ENCODE measurements around the gene ACIN1. TPM values are rescaled to one million over a fixed set of nuclear protein-coding genes. Genes with fewer than 3 reads are reported as not detected.

ACIN1 gene
- total and polyA plus RNA-seq, 9 of the 15 experiments (the other 6 are each of a cell fraction or from before 2014, with no cell fraction given) = 5.0 to 196 (median 129) TPM

DNA sequence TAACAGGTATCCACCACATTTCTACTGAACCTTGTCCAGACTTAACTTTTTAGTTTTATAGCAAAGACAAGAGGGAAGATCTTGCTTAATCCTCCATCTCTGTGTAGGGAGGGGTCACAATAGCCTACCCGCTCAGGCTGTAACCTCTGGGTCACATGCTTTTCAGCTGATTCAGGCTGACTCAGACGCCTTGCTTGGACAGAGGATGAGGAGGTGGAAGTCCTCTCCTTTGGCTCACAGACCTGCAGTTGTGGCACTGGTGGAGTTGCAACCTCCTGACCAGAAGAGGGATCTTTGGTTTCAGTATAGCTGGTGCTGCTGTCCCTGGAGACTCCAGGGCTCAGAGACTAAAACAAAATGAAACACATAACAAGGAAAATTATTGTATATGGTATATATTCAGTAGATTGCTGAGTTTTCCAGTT, 16.2 kb downstream of the ACIN1 start (continued):
- TF ChIP-seq, protein P1, sequence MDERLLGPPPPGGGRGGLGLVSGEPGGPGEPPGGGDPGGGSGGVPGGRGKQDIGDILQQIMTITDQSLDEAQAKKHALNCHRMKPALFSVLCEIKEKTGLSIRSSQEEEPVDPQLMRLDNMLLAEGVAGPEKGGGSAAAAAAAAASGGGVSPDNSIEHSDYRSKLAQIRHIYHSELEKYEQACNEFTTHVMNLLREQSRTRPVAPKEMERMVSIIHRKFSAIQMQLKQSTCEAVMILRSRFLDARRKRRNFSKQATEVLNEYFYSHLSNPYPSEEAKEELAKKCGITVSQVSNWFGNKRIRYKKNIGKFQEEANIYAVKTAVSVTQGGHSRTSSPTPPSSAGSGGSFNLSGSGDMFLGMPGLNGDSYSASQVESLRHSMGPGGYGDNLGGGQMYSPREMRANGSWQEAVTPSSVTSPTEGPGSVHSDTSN (CRISPR knock-in tag; IDR thresholded peaks at IDR 0.05; ENCODE audit: low read depth) = no peak
- TF ChIP-seq, protein P1 (tag; conservative IDR thresholded peaks at IDR 0.05; ENCODE audit: low read depth) = no peak
- TF ChIP-seq, protein P2, sequence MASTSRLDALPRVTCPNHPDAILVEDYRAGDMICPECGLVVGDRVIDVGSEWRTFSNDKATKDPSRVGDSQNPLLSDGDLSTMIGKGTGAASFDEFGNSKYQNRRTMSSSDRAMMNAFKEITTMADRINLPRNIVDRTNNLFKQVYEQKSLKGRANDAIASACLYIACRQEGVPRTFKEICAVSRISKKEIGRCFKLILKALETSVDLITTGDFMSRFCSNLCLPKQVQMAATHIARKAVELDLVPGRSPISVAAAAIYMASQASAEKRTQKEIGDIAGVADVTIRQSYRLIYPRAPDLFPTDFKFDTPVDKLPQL (IDR thresholded peaks at IDR 0.05; ENCODE audit: extremely low read depth, insufficient read length) = no peak
- TF ChIP-seq ZBTB17 (CRISPR knock-in tag; IDR thresholded peaks at IDR 0.05) (no peak), CHD1 (IDR thresholded peaks at IDR 0.05; ENCODE audit: low read length) (no peak), ZNF143 (CRISPR knock-in tag; IDR thresholded peaks at IDR 0.05) (no peak), HDAC8 (tag; IDR thresholded peaks at IDR 0.05) (no peak), SMARCE1 (IDR thresholded peaks at IDR 0.05) (peak; percentile 74), XRCC3 (IDR thresholded peaks at IDR 0.05) (no peak), ESRRA (IDR thresholded peaks at IDR 0.05; ENCODE audit: borderline replicate concordance, low read depth) (peak; percentile 48; the same call in 1 of the 2 replicates), ARNT (IDR thresholded peaks at IDR 0.05) (peak in 1 of 2 experiments; percentile 70; a peak in 1 of 4 replicates), SMARCA5 (IDR thresholded peaks at IDR 0.05) (no peak), CAMTA2 (CRISPR knock-in tag; conservative IDR thresholded peaks at IDR 0.05) (no peak), FOXJ3 (CRISPR knock-in tag; IDR thresholded peaks at IDR 0.05) (no peak), CBFA2T3 (IDR thresholded peaks at IDR 0.05) (0 out of 2 replicates have a peak, but pooled peaks have one; percentile 13), KDM4B (IDR thresholded peaks at IDR 0.05; ENCODE audit: borderline replicate concordance in 2 of 2, low read depth in 1 of 2) (no peak), ZNF146 (CRISPR knock-in tag; IDR thresholded peaks at IDR 0.05; ENCODE audit: unreplicated experiment) (no peak)
- TF ChIP-seq, protein P3, sequence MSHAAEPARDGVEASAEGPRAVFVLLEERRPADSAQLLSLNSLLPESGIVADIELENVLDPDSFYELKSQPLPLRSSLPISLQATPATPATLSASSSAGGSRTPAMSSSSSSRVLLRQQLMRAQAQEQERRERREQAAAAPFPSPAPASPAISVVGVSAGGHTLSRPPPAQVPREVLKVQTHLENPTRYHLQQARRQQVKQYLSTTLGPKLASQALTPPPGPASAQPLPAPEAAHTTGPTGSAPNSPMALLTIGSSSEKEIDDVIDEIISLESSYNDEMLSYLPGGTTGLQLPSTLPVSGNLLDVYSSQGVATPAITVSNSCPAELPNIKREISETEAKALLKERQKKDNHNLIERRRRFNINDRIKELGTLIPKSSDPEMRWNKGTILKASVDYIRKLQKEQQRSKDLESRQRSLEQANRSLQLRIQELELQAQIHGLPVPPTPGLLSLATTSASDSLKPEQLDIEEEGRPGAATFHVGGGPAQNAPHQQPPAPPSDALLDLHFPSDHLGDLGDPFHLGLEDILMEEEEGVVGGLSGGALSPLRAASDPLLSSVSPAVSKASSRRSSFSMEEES (CRISPR knock-in tag; IDR thresholded peaks at IDR 0.05) = peak; percentile 66
- TF ChIP-seq, protein P4, sequence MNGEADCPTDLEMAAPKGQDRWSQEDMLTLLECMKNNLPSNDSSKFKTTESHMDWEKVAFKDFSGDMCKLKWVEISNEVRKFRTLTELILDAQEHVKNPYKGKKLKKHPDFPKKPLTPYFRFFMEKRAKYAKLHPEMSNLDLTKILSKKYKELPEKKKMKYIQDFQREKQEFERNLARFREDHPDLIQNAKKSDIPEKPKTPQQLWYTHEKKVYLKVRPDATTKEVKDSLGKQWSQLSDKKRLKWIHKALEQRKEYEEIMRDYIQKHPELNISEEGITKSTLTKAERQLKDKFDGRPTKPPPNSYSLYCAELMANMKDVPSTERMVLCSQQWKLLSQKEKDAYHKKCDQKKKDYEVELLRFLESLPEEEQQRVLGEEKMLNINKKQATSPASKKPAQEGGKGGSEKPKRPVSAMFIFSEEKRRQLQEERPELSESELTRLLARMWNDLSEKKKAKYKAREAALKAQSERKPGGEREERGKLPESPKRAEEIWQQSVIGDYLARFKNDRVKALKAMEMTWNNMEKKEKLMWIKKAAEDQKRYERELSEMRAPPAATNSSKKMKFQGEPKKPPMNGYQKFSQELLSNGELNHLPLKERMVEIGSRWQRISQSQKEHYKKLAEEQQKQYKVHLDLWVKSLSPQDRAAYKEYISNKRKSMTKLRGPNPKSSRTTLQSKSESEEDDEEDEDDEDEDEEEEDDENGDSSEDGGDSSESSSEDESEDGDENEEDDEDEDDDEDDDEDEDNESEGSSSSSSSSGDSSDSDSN (IDR thresholded peaks at IDR 0.05; ENCODE audit: borderline replicate concordance in 1 of 2, low read depth in 2 of 2, low read length in 2 of 2) = peak in 1 of 2 experiments; percentile 71; a peak in 1 of 4 replicates
- TF ChIP-seq, protein P5, sequence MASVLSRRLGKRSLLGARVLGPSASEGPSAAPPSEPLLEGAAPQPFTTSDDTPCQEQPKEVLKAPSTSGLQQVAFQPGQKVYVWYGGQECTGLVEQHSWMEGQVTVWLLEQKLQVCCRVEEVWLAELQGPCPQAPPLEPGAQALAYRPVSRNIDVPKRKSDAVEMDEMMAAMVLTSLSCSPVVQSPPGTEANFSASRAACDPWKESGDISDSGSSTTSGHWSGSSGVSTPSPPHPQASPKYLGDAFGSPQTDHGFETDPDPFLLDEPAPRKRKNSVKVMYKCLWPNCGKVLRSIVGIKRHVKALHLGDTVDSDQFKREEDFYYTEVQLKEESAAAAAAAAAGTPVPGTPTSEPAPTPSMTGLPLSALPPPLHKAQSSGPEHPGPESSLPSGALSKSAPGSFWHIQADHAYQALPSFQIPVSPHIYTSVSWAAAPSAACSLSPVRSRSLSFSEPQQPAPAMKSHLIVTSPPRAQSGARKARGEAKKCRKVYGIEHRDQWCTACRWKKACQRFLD (CRISPR knock-in tag; IDR thresholded peaks at IDR 0.05) = peak; percentile 82; the same call in 1 of the 2 replicates

Data from K562 (cell line).